Measurements from ENCODE around the gene PWP1.

DNA sequence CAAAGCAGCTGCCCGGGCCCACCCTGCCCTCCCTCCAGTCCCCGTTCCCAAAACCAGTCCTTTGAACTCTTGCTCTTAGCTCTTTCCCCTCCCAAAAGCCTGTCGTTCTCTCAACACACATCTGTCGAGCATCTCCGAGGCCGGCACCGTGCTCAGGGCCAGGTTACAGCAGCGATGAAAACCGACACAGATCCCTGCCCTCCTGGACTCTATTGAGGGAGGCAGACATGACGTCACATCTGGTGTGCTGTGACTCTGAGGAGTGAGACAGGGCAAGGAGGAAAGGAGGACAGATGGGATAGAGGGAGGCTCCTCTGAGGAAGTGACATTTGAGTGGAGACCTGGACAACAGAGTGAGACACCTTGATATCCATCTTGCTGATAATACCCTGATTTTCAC lies 34.6 kb upstream of the PWP1 start:
- TF ChIP-seq, protein P1, sequence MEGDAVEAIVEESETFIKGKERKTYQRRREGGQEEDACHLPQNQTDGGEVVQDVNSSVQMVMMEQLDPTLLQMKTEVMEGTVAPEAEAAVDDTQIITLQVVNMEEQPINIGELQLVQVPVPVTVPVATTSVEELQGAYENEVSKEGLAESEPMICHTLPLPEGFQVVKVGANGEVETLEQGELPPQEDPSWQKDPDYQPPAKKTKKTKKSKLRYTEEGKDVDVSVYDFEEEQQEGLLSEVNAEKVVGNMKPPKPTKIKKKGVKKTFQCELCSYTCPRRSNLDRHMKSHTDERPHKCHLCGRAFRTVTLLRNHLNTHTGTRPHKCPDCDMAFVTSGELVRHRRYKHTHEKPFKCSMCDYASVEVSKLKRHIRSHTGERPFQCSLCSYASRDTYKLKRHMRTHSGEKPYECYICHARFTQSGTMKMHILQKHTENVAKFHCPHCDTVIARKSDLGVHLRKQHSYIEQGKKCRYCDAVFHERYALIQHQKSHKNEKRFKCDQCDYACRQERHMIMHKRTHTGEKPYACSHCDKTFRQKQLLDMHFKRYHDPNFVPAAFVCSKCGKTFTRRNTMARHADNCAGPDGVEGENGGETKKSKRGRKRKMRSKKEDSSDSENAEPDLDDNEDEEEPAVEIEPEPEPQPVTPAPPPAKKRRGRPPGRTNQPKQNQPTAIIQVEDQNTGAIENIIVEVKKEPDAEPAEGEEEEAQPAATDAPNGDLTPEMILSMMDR (IDR thresholded peaks at IDR 0.05), result no peak
- no peak for TF ChIP-seq POLR2A (IDR thresholded peaks at IDR 0.05)
